WTC11 (cell line): Measurements from ENCODE around the gene SOX6. TPM values are rescaled to one million over a fixed set of nuclear protein-coding genes. Genes with fewer than 3 reads are reported as not detected.

Experiments used
- ATAC-seq: fragments of 200-7000 bp; cut with Tn5 transposase; 2 replicates; pipeline ENCODE4 v1.10.0; 2021; ENCODE audit warnings: mild to moderate bottlenecking, moderate library complexity
- CTCF ChIA-PET: fragments of 300-600 bp; sonication (Branson Sonifier 250); formaldehyde crosslinking; loops from one replicate; lab custom pipeline; 2021; ENCODE audit warnings: antibody characterized with exemption; lab: Charles Lee
- POLR2A ChIA-PET: fragments of 350-600 bp; sonication (Branson Sonifier 250); formaldehyde crosslinking; loops from one replicate; lab custom pipeline; 2021; ENCODE audit warnings: antibody characterized with exemption; lab: Charles Lee
- DNase-seq: peaks from one replicate; pipeline ENCODE4 v3.0.0; 2021; ENCODE audit warnings: low spot score
- H3K27ac Mint-ChIP-seq: 2 replicates; pipeline ENCODE4 v1.8.0; 2021; ENCODE audit warnings: mixed read lengths
- H3K27me3 Mint-ChIP-seq: 2 replicates; pipeline ENCODE4 v1.8.0; 2021; ENCODE audit warnings: low read depth, mild to moderate bottlenecking, moderate library complexity, mixed read lengths
- H3K36me3 Mint-ChIP-seq: 2 replicates; pipeline ENCODE4 v1.8.0; 2021; ENCODE audit warnings: mixed read lengths
- H3K4me1 Mint-ChIP-seq: 2 replicates; pipeline ENCODE4 v1.8.0; 2022; ENCODE audit warnings: mixed read lengths
- H3K4me3 Mint-ChIP-seq: 2 replicates; pipeline ENCODE4 v1.8.0; 2021; ENCODE audit warnings: mild to moderate bottlenecking, moderate library complexity, mixed read lengths
- H3K9me3 Mint-ChIP-seq: 2 replicates; pipeline ENCODE4 v1.8.0; 2021; ENCODE audit warnings: mixed read lengths
- CDX4 ChIP-seq: fragments of 250-450 bp; sonication (Bioruptor Pico); IDR thresholded peaks from 2 replicates; pipeline ENCODE4 v1.9.0; 2021; ENCODE audit warnings: moderate library complexity, mild to moderate bottlenecking, inconsistent platforms, borderline replicate concordance
- E2F1 ChIP-seq: sonication (generic); formaldehyde crosslinking; IDR thresholded peaks from 2 replicates; pipeline ENCODE4 v1.8.0; 2022; ENCODE audit warnings: mild to moderate bottlenecking, missing genetic modification reagents
- ERG ChIP-seq: fragments of 250-450 bp; sonication (Bioruptor Pico); IDR thresholded peaks from 2 replicates; pipeline ENCODE4 v1.8.0; 2021; ENCODE audit warnings: mild to moderate bottlenecking
- ESRRA ChIP-seq: sonication (generic); formaldehyde crosslinking; IDR thresholded peaks from 2 replicates; pipeline ENCODE4 v1.8.1; 2022; ENCODE audit warnings: mild to moderate bottlenecking, missing genetic modification reagents, borderline replicate concordance
- ETV6 ChIP-seq: sonication (generic); formaldehyde crosslinking; IDR thresholded peaks from 2 replicates; pipeline ENCODE4 v1.8.1; 2022; ENCODE audit warnings: mild to moderate bottlenecking, missing genetic modification reagents
- GABPB1 ChIP-seq: sonication (generic); formaldehyde crosslinking; IDR thresholded peaks from 2 replicates; pipeline ENCODE4 v1.8.1; 2023; ENCODE audit warnings: mild to moderate bottlenecking, missing genetic modification reagents
- GRHL2 ChIP-seq: fragments of 250-450 bp; sonication (Bioruptor Pico); IDR thresholded peaks from 2 replicates; pipeline ENCODE4 v1.8.0; 2022; ENCODE audit warnings: mild to moderate bottlenecking, moderate library complexity; ENCODE audit not compliant: insufficient replicate concordance, severe bottlenecking
- HMGXB4 ChIP-seq: sonication (generic); formaldehyde crosslinking; IDR thresholded peaks from 2 replicates; pipeline ENCODE4 v1.8.1; 2023; ENCODE audit warnings: mild to moderate bottlenecking, moderate library complexity, missing genetic modification reagents
- IRF1 ChIP-seq: sonication (generic); formaldehyde crosslinking; IDR thresholded peaks from 2 replicates; pipeline ENCODE4 v1.8.0; 2023; ENCODE audit warnings: missing genetic modification reagents
- IRF2 ChIP-seq: sonication (generic); formaldehyde crosslinking; IDR thresholded peaks from 2 replicates; pipeline ENCODE4 v1.8.0; 2022; ENCODE audit warnings: low read depth, missing genetic modification reagents, borderline replicate concordance
- MLX ChIP-seq: sonication (generic); formaldehyde crosslinking; IDR thresholded peaks from 2 replicates; pipeline ENCODE4 v1.8.1; 2023; ENCODE audit warnings: mild to moderate bottlenecking, missing genetic modification reagents, moderate library complexity
- NR2C2 ChIP-seq: sonication (generic); formaldehyde crosslinking; IDR thresholded peaks from 2 replicates; pipeline ENCODE4 v1.8.0; 2022; ENCODE audit warnings: mild to moderate bottlenecking, missing genetic modification reagents
- NR3C1 ChIP-seq: sonication (generic); formaldehyde crosslinking; conservative IDR thresholded peaks from 2 replicates; pipeline ENCODE4 v1.8.1; 2023; ENCODE audit warnings: low read depth, mild to moderate bottlenecking, missing genetic modification reagents
- PRRX2 ChIP-seq: fragments of 250-450 bp; sonication (Bioruptor Pico); IDR thresholded peaks from 2 replicates; pipeline ENCODE4 v1.8.0; 2021; ENCODE audit warnings: mild to moderate bottlenecking
- SOX15 ChIP-seq: fragments of 250-450 bp; sonication (Bioruptor Pico); IDR thresholded peaks from 2 replicates; pipeline ENCODE4 v1.9.0; 2021; ENCODE audit warnings: mild to moderate bottlenecking
- TEAD1 ChIP-seq: sonication (generic); formaldehyde crosslinking; IDR thresholded peaks from 2 replicates; pipeline ENCODE4 v1.8.0; 2022; ENCODE audit warnings: mild to moderate bottlenecking, missing genetic modification reagents
- USF1 ChIP-seq: sonication (generic); formaldehyde crosslinking; IDR thresholded peaks from 2 replicates; pipeline ENCODE4 v1.8.0; 2022; ENCODE audit warnings: mild to moderate bottlenecking, missing genetic modification reagents
- USF2 ChIP-seq: sonication (generic); formaldehyde crosslinking; IDR thresholded peaks from 2 replicates; pipeline ENCODE4 v1.8.1; 2023; ENCODE audit warnings: mild to moderate bottlenecking, missing genetic modification reagents, moderate library complexity
- ZBTB21 ChIP-seq: sonication (generic); formaldehyde crosslinking; IDR thresholded peaks from 2 replicates; pipeline ENCODE4 v1.8.1; 2023; ENCODE audit warnings: mild to moderate bottlenecking, missing genetic modification reagents, borderline replicate concordance
- ZBTB43 ChIP-seq: sonication (generic); formaldehyde crosslinking; IDR thresholded peaks from 2 replicates; pipeline ENCODE4 v1.8.1; 2023; ENCODE audit warnings: mild to moderate bottlenecking, missing genetic modification reagents
- ZNF138 ChIP-seq: sonication (generic); formaldehyde crosslinking; conservative IDR thresholded peaks from 2 replicates; pipeline ENCODE4 v1.8.1; 2022; ENCODE audit warnings: mild to moderate bottlenecking, moderate library complexity, missing genetic modification reagents
- ZNF232 ChIP-seq: sonication (generic); formaldehyde crosslinking; IDR thresholded peaks from 2 replicates; pipeline ENCODE4 v1.8.0; 2022; ENCODE audit warnings: mild to moderate bottlenecking, missing genetic modification reagents
- total RNA-seq: library from RNA; stranded (reverse); gene quantifications from 3 replicates; pipeline ENCODE4 v1.2.3, GENCODE V29; 2021

The SOX6 gene
- total RNA-seq, 1 experiment from 2014 or later, result 0.13 TPM

- ChIA-PET POLR2A (no interaction called here), CTCF (no interaction called here)
- no peak overlapping the region for H3K4me3 Mint-ChIP-seq
- no peaks in the 10 kb centered on the region for H3K9me3 Mint-ChIP-seq
- ATAC-seq (no peak), DNase-seq (no peak)
- H3K36me3 Mint-ChIP-seq, result no peaks in the 10 kb centered on the region
- H3K4me1 Mint-ChIP-seq, result peaks cover 32% of the 10 kb centered on the region
- H3K27me3 Mint-ChIP-seq, result no peaks in the 10 kb centered on the region; the same call in 1 of the 2 replicates
- no peak overlapping the region for H3K27ac Mint-ChIP-seq
- TF ChIP-seq IRF1 (CRISPR knock-in tag) (no peak), ESRRA (no peak), ZNF138 (no peak), ERG (no peak), IRF2 (no peak)
Measured at GRCh38 chr11:16114431-16114830, 241.9 kb downstream of the SOX6 start.

- peak; percentile 52 for ATAC-seq
- Mint-ChIP-seq H3K4me1 (peaks cover 25% of the 10 kb centered on the region), H3K27me3 (no peaks in the 10 kb centered on the region), H3K4me3 (0 out of 2 replicates have a peak overlapping the region, but pooled peaks have one; percentile 18), H3K36me3 (no peaks in the 10 kb centered on the region)
- POLR2A ChIA-PET, result no interaction called here
- TF ChIP-seq USF2, result peak; percentile 63
- TF ChIP-seq USF1 (CRISPR knock-in tag), result peak; percentile 51; the same call in 1 of the 2 replicates
- no peak for TF ChIP-seq ZNF232 (CRISPR knock-in tag)
- TF ChIP-seq SOX15 (CRISPR knock-in tag), result no peak
- no peak for TF ChIP-seq MLX (CRISPR knock-in tag)
- no peak for TF ChIP-seq E2F1 (CRISPR knock-in tag)
- TF ChIP-seq ZBTB21 (CRISPR knock-in tag), result no peak
- TF ChIP-seq, all 79 proteins: peak for 2
- no peak for DNase-seq
- peak overlapping the region; percentile 60; the same call in 1 of the 2 replicates for H3K27ac Mint-ChIP-seq
- CTCF ChIA-PET, result no interaction called here
- peaks cover 3% of the 10 kb centered on the region for H3K9me3 Mint-ChIP-seq
Measured at GRCh38 chr11:16111690-16112089, 244.7 kb downstream of the SOX6 start.

- no peaks in the 10 kb centered on the region for H3K27me3 Mint-ChIP-seq
- ATAC-seq, result no peak
- H3K36me3 Mint-ChIP-seq, result peaks cover 2% of the 10 kb centered on the region
- no peak for TF ChIP-seq GRHL2 (CRISPR knock-in tag)
- TF ChIP-seq PRRX2 (CRISPR knock-in tag), result no peak
- TF ChIP-seq NR2C2 (CRISPR knock-in tag), result no peak
- no peak for TF ChIP-seq ESRRA
- TF ChIP-seq ZNF138, result no peak
- no peak for TF ChIP-seq GABPB1
- TF ChIP-seq ZBTB43 (CRISPR knock-in tag), result no peak
- TF ChIP-seq ETV6 (CRISPR knock-in tag), result no peak
- no peak for TF ChIP-seq HMGXB4 (CRISPR knock-in tag)
- no peak for TF ChIP-seq NR3C1 (CRISPR knock-in tag)
- TF ChIP-seq CDX4 (CRISPR knock-in tag), result no peak
- no peak for TF ChIP-seq TEAD1 (CRISPR knock-in tag)
- CTCF ChIA-PET, result no interaction called here
- DNase-seq, result no peak
- 0 out of 2 replicates have a peak overlapping the region, but pooled peaks have one; percentile 13 for H3K4me3 Mint-ChIP-seq
- no peak overlapping the region for H3K27ac Mint-ChIP-seq
- peaks cover 25% of the 10 kb centered on the region for H3K4me1 Mint-ChIP-seq
- H3K9me3 Mint-ChIP-seq, result peaks cover 10% of the 10 kb centered on the region
- POLR2A ChIA-PET, result no interaction called here
Measured at GRCh38 chr11:16110886-16111285, 245.5 kb downstream of the SOX6 start.
